ENCODE measurements around the gene PMF1.
"Not testable (repeated sequence)": the region's sequence is repeated elsewhere in the genome, so short reads cannot be mapped to it uniquely, and the experiment has no call there.

The PMF1 gene

GRCh38 chr1:156200044-156200443 lies 12.8 kb upstream of the PMF1 start:
- Histone ChIP-seq H3K9ac (ENCODE audit: low read depth, low read length) (no peak overlapping the region), H3K9me3 (ENCODE audit: insufficient read depth, low read depth, low read length) (no peaks in the 10 kb centered on the region), H3K36me3 (ENCODE audit: insufficient read depth, low read length) (peaks cover 50% of the 10 kb centered on the region), H3K4me3 (ENCODE audit: low read length) (no peak overlapping the region), H3K27me3 (ENCODE audit: insufficient read depth, low read length) (no peaks in the 10 kb centered on the region), H3K27ac (ENCODE audit: low read depth, low read length) (no peak overlapping the region), H3K4me1 (ENCODE audit: insufficient read depth, low read length) (no peaks in the 10 kb centered on the region)
- WGBS: 93% methylated on average over 8 of the region's 8 CpGs

GRCh38 chr1:156203331-156203730 lies 9.5 kb upstream of the PMF1 start:
- no peaks in the 10 kb centered on the region for H3K27me3 ChIP-seq (ENCODE audit: insufficient read depth, low read length)
- H3K9me3 ChIP-seq (ENCODE audit: insufficient read depth, low read depth, low read length): no peaks in the 10 kb centered on the region
- peaks cover 42% of the 10 kb centered on the region for H3K36me3 ChIP-seq (ENCODE audit: insufficient read depth, low read length)
- no peak overlapping the region for H3K27ac ChIP-seq (ENCODE audit: low read depth, low read length)
- H3K4me1 ChIP-seq (ENCODE audit: insufficient read depth, low read length): no peaks in the 10 kb centered on the region
- H3K4me3 ChIP-seq (ENCODE audit: low read length): no peak overlapping the region
- no peak overlapping the region for H3K9ac ChIP-seq (ENCODE audit: low read depth, low read length)

- Histone ChIP-seq H3K27me3 (ENCODE audit: insufficient read depth, low read length) (no peaks in the 10 kb centered on the region), H3K9me3 (ENCODE audit: insufficient read depth, low read depth, low read length) (no peaks in the 10 kb centered on the region), H3K4me3 (ENCODE audit: low read length) (no peak overlapping the region), H3K4me1 (ENCODE audit: insufficient read depth, low read length) (no peaks in the 10 kb centered on the region; the same call in 1 of the 2 replicates), H3K36me3 (ENCODE audit: insufficient read depth, low read length) (peaks cover 45% of the 10 kb centered on the region), H3K27ac (ENCODE audit: low read depth, low read length) (no peak overlapping the region), H3K9ac (ENCODE audit: low read depth, low read length) (no peak overlapping the region)
- WGBS: 94% methylated on average over 2 of the region's 3 CpGs
Measured at GRCh38 chr1:156204686-156205085, 8.1 kb upstream of the PMF1 start.

GRCh38 chr1:156211243-156211642 lies 1.6 kb upstream of the PMF1 start:
- no peak overlapping the region for H3K27ac ChIP-seq (ENCODE audit: low read depth, low read length)
- H3K27me3 ChIP-seq (ENCODE audit: insufficient read depth, low read length): no peaks in the 10 kb centered on the region
- 97% methylated on average over 3 of the region's 3 CpGs for WGBS
- H3K9ac ChIP-seq (ENCODE audit: low read depth, low read length): no peak overlapping the region
- peaks cover 8% of the 10 kb centered on the region for H3K4me1 ChIP-seq (ENCODE audit: insufficient read depth, low read length)
- H3K4me3 ChIP-seq (ENCODE audit: low read length): no peak overlapping the region
- H3K36me3 ChIP-seq (ENCODE audit: insufficient read depth, low read length): peaks cover 44% of the 10 kb centered on the region
- no peaks in the 10 kb centered on the region for H3K9me3 ChIP-seq (ENCODE audit: insufficient read depth, low read depth, low read length)

GRCh38 chr1:156212130-156212529 lies 677 bp upstream of the PMF1 start:
- Histone ChIP-seq H3K4me1 (ENCODE audit: insufficient read depth, low read length) (peaks cover 8% of the 10 kb centered on the region), H3K9me3 (ENCODE audit: insufficient read depth, low read depth, low read length) (no peaks in the 10 kb centered on the region), H3K4me3 (ENCODE audit: low read length) (peak overlapping the region; percentile 81), H3K27ac (ENCODE audit: low read depth, low read length) (peak overlapping the region; percentile 99), H3K27me3 (ENCODE audit: insufficient read depth, low read length) (no peaks in the 10 kb centered on the region), H3K36me3 (ENCODE audit: insufficient read depth, low read length) (peaks cover 40% of the 10 kb centered on the region), H3K9ac (ENCODE audit: low read depth, low read length) (peak overlapping the region; percentile 98)
- 94% methylated on average over 6 of the region's 9 CpGs for WGBS

GRCh38 chr1:156213644-156213966 lies 798 bp downstream of the PMF1 start:
- Histone ChIP-seq H3K27me3 (ENCODE audit: insufficient read depth, low read length) (no peaks in the 10 kb centered on the region), H3K4me3 (ENCODE audit: low read length) (peak overlapping the region; percentile 81), H3K9me3 (ENCODE audit: insufficient read depth, low read depth, low read length) (no peaks in the 10 kb centered on the region), H3K9ac (ENCODE audit: low read depth, low read length) (peak overlapping the region; percentile 98), H3K36me3 (ENCODE audit: insufficient read depth, low read length) (peaks cover 40% of the 10 kb centered on the region), H3K4me1 (ENCODE audit: insufficient read depth, low read length) (peaks cover 8% of the 10 kb centered on the region), H3K27ac (ENCODE audit: low read depth, low read length) (peak overlapping the region; percentile 99)
- WGBS: 31% methylated on average over 10 of the region's 11 CpGs

GRCh38 chr1:156214024-156214748 lies 1.4 kb downstream of the PMF1 start:
- Histone ChIP-seq H3K9ac (ENCODE audit: low read depth, low read length) (peak overlapping the region; percentile 15; the same call in 1 of the 2 replicates), H3K4me3 (ENCODE audit: low read length) (peak overlapping the region; percentile 81), H3K27me3 (ENCODE audit: insufficient read depth, low read length) (no peaks in the 10 kb centered on the region), H3K27ac (ENCODE audit: low read depth, low read length) (no peak overlapping the region; the same call in 1 of the 2 replicates), H3K9me3 (ENCODE audit: insufficient read depth, low read depth, low read length) (no peaks in the 10 kb centered on the region), H3K36me3 (ENCODE audit: insufficient read depth, low read length) (peaks cover 38% of the 10 kb centered on the region), H3K4me1 (ENCODE audit: insufficient read depth, low read length) (peaks cover 8% of the 10 kb centered on the region; the same call in 1 of the 2 replicates)
- 91% methylated on average over 16 of the region's 16 CpGs for WGBS

GRCh38 chr1:156216361-156217086 lies 3.7 kb downstream of the PMF1 start:
- peaks cover 35% of the 10 kb centered on the region for H3K36me3 ChIP-seq (ENCODE audit: insufficient read depth, low read length)
- not testable (repeated sequence) for H3K4me1 ChIP-seq (ENCODE audit: insufficient read depth, low read length)

GRCh38 chr1:156217871-156218270 lies 5.1 kb downstream of the PMF1 start:
- H3K36me3 ChIP-seq (ENCODE audit: insufficient read depth, low read length): peaks cover 47% of the 10 kb centered on the region
- no peak overlapping the region for H3K9ac ChIP-seq (ENCODE audit: low read depth, low read length)
- H3K4me3 ChIP-seq (ENCODE audit: low read length): no peak overlapping the region
- H3K9me3 ChIP-seq (ENCODE audit: insufficient read depth, low read depth, low read length): no peaks in the 10 kb centered on the region
- 100% methylated on average over 2 of the region's 2 CpGs for WGBS
- peaks cover 3% of the 10 kb centered on the region; the same call in 1 of the 2 replicates for H3K4me1 ChIP-seq (ENCODE audit: insufficient read depth, low read length)
- H3K27ac ChIP-seq (ENCODE audit: low read depth, low read length): no peak overlapping the region
- H3K27me3 ChIP-seq (ENCODE audit: insufficient read depth, low read length): no peaks in the 10 kb centered on the region

More at GRCh38 chr1:156216361-156217086, 3.7 kb downstream of the PMF1 start:
- not testable (repeated sequence) for H3K4me3 ChIP-seq (ENCODE audit: low read length); H3K27ac ChIP-seq (ENCODE audit: low read depth, low read length); H3K9me3 ChIP-seq (ENCODE audit: insufficient read depth, low read depth, low read length); H3K27me3 ChIP-seq (ENCODE audit: insufficient read depth, low read length); H3K9ac ChIP-seq (ENCODE audit: low read depth, low read length)
- WGBS: 96% methylated on average over 51 of the region's 55 CpGs

GRCh38 chr1:156220226-156220625 lies 7.4 kb downstream of the PMF1 start:
- Histone ChIP-seq H3K36me3 (ENCODE audit: insufficient read depth, low read length) (peaks cover 51% of the 10 kb centered on the region), H3K27me3 (ENCODE audit: insufficient read depth, low read length) (no peaks in the 10 kb centered on the region), H3K9me3 (ENCODE audit: insufficient read depth, low read depth, low read length) (no peaks in the 10 kb centered on the region), H3K4me3 (ENCODE audit: low read length) (no peak overlapping the region), H3K9ac (ENCODE audit: low read depth, low read length) (no peak overlapping the region), H3K27ac (ENCODE audit: low read depth, low read length) (no peak overlapping the region), H3K4me1 (ENCODE audit: insufficient read depth, low read length) (no peaks in the 10 kb centered on the region)
- 97% methylated on average over 7 of the region's 9 CpGs for WGBS

GRCh38 chr1:156221986-156222692 lies 9.3 kb downstream of the PMF1 start:
- no peak overlapping the region for H3K27ac ChIP-seq (ENCODE audit: low read depth, low read length)
- WGBS: 98% methylated on average over 13 of the region's 13 CpGs
- H3K4me3 ChIP-seq (ENCODE audit: low read length): no peak overlapping the region
- H3K27me3 ChIP-seq (ENCODE audit: insufficient read depth, low read length): no peaks in the 10 kb centered on the region
- no peak overlapping the region for H3K9ac ChIP-seq (ENCODE audit: low read depth, low read length)
- H3K9me3 ChIP-seq (ENCODE audit: insufficient read depth, low read depth, low read length): no peaks in the 10 kb centered on the region
- peaks cover 62% of the 10 kb centered on the region for H3K36me3 ChIP-seq (ENCODE audit: insufficient read depth, low read length)
- H3K4me1 ChIP-seq (ENCODE audit: insufficient read depth, low read length): no peaks in the 10 kb centered on the region
